Astrocyte (in vitro differentiated cells and primary cell): Measurements from ENCODE around the gene MRPS2. TPM values are rescaled to one million over a fixed set of nuclear protein-coding genes. Genes with fewer than 3 reads are reported as not detected.
"Not testable (repeated sequence)": the region's sequence is repeated elsewhere in the genome, so short reads cannot be mapped to it uniquely, and the experiment has no call there.

Source experiments
- DNase-seq: peaks from one replicate; pipeline ENCODE4 v3.0.0-alpha.2; 2010; ENCODE audit warnings: low read depth
- FAIRE-seq: peaks from 2 replicates; lab custom pipeline; 2011; peaks lifted over from hg19 to GRCh38; lab: Jason Lieb, UNC
- H2AFZ ChIP-seq: 2 replicates; pipeline ENCODE4 v1.6.0; 2012; ENCODE audit warnings: low read depth, low read length, inconsistent platforms
- H3K27ac ChIP-seq: 2 replicates; pipeline ENCODE4 v1.5.1; 2011; ENCODE audit warnings: low read depth, low read length, inconsistent platforms
- H3K27me3 ChIP-seq: 2 replicates; pipeline ENCODE4 v1.6.0; 2011; ENCODE audit warnings: low read length, inconsistent platforms; ENCODE audit not compliant: insufficient read depth
- H3K36me3 ChIP-seq: 2 replicates; pipeline ENCODE4 v1.5.1; 2011; ENCODE audit warnings: low read length, inconsistent platforms; ENCODE audit not compliant: insufficient read depth
- H3K4me1 ChIP-seq: 2 replicates; pipeline ENCODE4 v1.5.1; 2011; ENCODE audit warnings: low read length, inconsistent platforms; ENCODE audit not compliant: insufficient read depth
- H3K4me2 ChIP-seq: 2 replicates; pipeline ENCODE4 v1.6.0; 2012; ENCODE audit warnings: low read length, inconsistent platforms
- H3K4me3 ChIP-seq: 2 replicates; pipeline ENCODE4 v1.5.1; 2011; ENCODE audit warnings: low read depth, mild to moderate bottlenecking, low read length, inconsistent platforms; ENCODE audit not compliant: insufficient read depth
- H3K79me2 ChIP-seq: 2 replicates; pipeline ENCODE4 v1.6.0; 2012; ENCODE audit warnings: mild to moderate bottlenecking, low read length, inconsistent platforms; ENCODE audit not compliant: insufficient read depth
- H3K9ac ChIP-seq: 2 replicates; pipeline ENCODE4 v1.6.0; 2012; ENCODE audit warnings: mild to moderate bottlenecking, low read length, inconsistent platforms
- H3K9me3 ChIP-seq: 2 replicates; pipeline ENCODE4 v1.5.1; 2012; ENCODE audit warnings: low read depth, mild to moderate bottlenecking, low read length, inconsistent platforms; ENCODE audit not compliant: insufficient read depth
- H4K20me1 ChIP-seq: 2 replicates; pipeline ENCODE4 v1.6.0; 2012; ENCODE audit warnings: low read length, inconsistent platforms; ENCODE audit not compliant: insufficient read depth
- H3K27ac Mint-ChIP-seq: one replicate; pipeline ENCODE4 v1.8.0; 2021; ENCODE audit warnings: mild to moderate bottlenecking, mixed read lengths; ENCODE audit not compliant: unreplicated experiment
- H3K27me3 Mint-ChIP-seq: one replicate; pipeline ENCODE4 v1.8.0; 2021; ENCODE audit warnings: low read depth, mixed read lengths; ENCODE audit not compliant: unreplicated experiment
- H3K36me3 Mint-ChIP-seq: one replicate; pipeline ENCODE4 v1.8.0; 2021; ENCODE audit warnings: low read depth, mixed read lengths; ENCODE audit not compliant: unreplicated experiment
- H3K4me1 Mint-ChIP-seq: one replicate; pipeline ENCODE4 v1.8.0; 2021; ENCODE audit warnings: low read depth, mixed read lengths; ENCODE audit not compliant: unreplicated experiment
- H3K4me3 Mint-ChIP-seq: one replicate; pipeline ENCODE4 v1.8.0; 2021; ENCODE audit warnings: mild to moderate bottlenecking, moderate library complexity, mixed read lengths; ENCODE audit not compliant: unreplicated experiment
- H3K9me3 Mint-ChIP-seq: one replicate; pipeline ENCODE4 v1.8.0; 2021; ENCODE audit warnings: mild to moderate bottlenecking, mixed read lengths; ENCODE audit not compliant: unreplicated experiment
- CTCF ChIP-seq: IDR thresholded peaks from 2 replicates; pipeline ENCODE4 v1.5.1; 2011; ENCODE audit warnings: low read depth, mild to moderate bottlenecking, inconsistent platforms, low read length, moderate library complexity; ENCODE audit not compliant: insufficient read depth
- EZH2 ChIP-seq: IDR thresholded peaks from 2 replicates; pipeline ENCODE4 v1.6.1; 2012; ENCODE audit warnings: mild to moderate bottlenecking, low read length, inconsistent platforms; ENCODE audit not compliant: insufficient read depth
- total RNA-seq: library from RNA; stranded (reverse); gene quantifications from 2 replicates; pipeline ENCODE4 v1.2.1, GENCODE V29; 2021

The MRPS2 gene
- total RNA-seq, 1 donor from 2014 or later, result 38.6 TPM

- H3K9me3 ChIP-seq, H3K27ac Mint-ChIP-seq: not testable (repeated sequence)
- peaks cover 25% of the 10 kb centered on the region for H3K27me3 Mint-ChIP-seq
Observed at GRCh38 chr9:135458478-135458877, 42.0 kb upstream of the MRPS2 start.

GRCh38 chr9:135461936-135462335, 38.5 kb upstream of the MRPS2 start:
- H2AFZ ChIP-seq, result no peak overlapping the region
- no peak overlapping the region for H3K27ac Mint-ChIP-seq
- no peak overlapping the region for H3K27ac ChIP-seq
- no peaks in the 10 kb centered on the region for H4K20me1 ChIP-seq
- H3K27me3 ChIP-seq, result no peaks in the 10 kb centered on the region
- no peak overlapping the region for H3K4me3 ChIP-seq
- H3K9me3 Mint-ChIP-seq, result no peaks in the 10 kb centered on the region
- H3K4me2 ChIP-seq, result no peak overlapping the region
- no peaks in the 10 kb centered on the region for H3K36me3 ChIP-seq
- peaks cover 5% of the 10 kb centered on the region for H3K4me1 Mint-ChIP-seq
- H3K79me2 ChIP-seq, result no peaks in the 10 kb centered on the region
- peaks cover 2% of the 10 kb centered on the region for H3K36me3 Mint-ChIP-seq
- no peak for TF ChIP-seq CTCF
- H3K9ac ChIP-seq, result no peak overlapping the region
- no peaks in the 10 kb centered on the region for H3K9me3 ChIP-seq
- H3K4me3 Mint-ChIP-seq, result no peak overlapping the region
- peaks cover 3% of the 10 kb centered on the region for H3K4me1 ChIP-seq
- DNase-seq (no peak), FAIRE-seq (no peak)
- peaks cover 11% of the 10 kb centered on the region for H3K27me3 Mint-ChIP-seq

More at GRCh38 chr9:135458478-135458877, 42.0 kb upstream of the MRPS2 start:
- H3K9ac ChIP-seq, H3K4me1 Mint-ChIP-seq, H3K36me3 ChIP-seq, H2AFZ ChIP-seq, H3K36me3 Mint-ChIP-seq, H3K79me2 ChIP-seq, H3K4me3 ChIP-seq, DNase-seq, H4K20me1 ChIP-seq, H3K27me3 ChIP-seq, FAIRE-seq, H3K4me3 Mint-ChIP-seq, H3K4me2 ChIP-seq, H3K4me1 ChIP-seq, H3K27ac ChIP-seq: not testable (repeated sequence)
- H3K9me3 Mint-ChIP-seq, result peaks cover 10% of the 10 kb centered on the region

- Histone ChIP-seq H3K4me1 (peaks cover 3% of the 10 kb centered on the region), H3K9me3 (no peaks in the 10 kb centered on the region), H2AFZ (no peak overlapping the region), H3K4me3 (no peak overlapping the region), H4K20me1 (no peaks in the 10 kb centered on the region), H3K27ac (no peak overlapping the region), H3K36me3 (no peaks in the 10 kb centered on the region), H3K4me2 (peak overlapping the region; percentile 15), H3K27me3 (no peaks in the 10 kb centered on the region), H3K9ac (no peak overlapping the region), H3K79me2 (no peaks in the 10 kb centered on the region)
- FAIRE-seq (no peak), DNase-seq (no peak)
- Mint-ChIP-seq H3K27me3 (peaks cover 9% of the 10 kb centered on the region), H3K27ac (no peak overlapping the region), H3K9me3 (no peaks in the 10 kb centered on the region), H3K4me1 (peaks cover 5% of the 10 kb centered on the region), H3K4me3 (no peak overlapping the region), H3K36me3 (peaks cover 4% of the 10 kb centered on the region)
- TF ChIP-seq CTCF (no peak), EZH2 (no peak)
Observed at GRCh38 chr9:135463140-135463539, 37.3 kb upstream of the MRPS2 start.
